IMR-90 (cell line): Measurements from ENCODE around the gene TMEM235. TPM values are rescaled to one million over a fixed set of nuclear protein-coding genes. Genes with fewer than 3 reads are reported as not detected.

Experiments used
- ATAC-seq: fragments of 200-7000 bp; cut with Tn5 transposase; 2 replicates; pipeline ENCODE4 v1.9.1; 2020; ENCODE audit warnings: low read depth, mild to moderate bottlenecking, moderate library complexity
- BruUV-seq: library from RNA; stranded (reverse); fragments of 400-500 nt; replicated peaks from 2 replicates; lab custom pipeline; 2021; lab: Mats Ljungman, UMichigan
- CTCF ChIA-PET: fragments of 300-600 bp; formaldehyde crosslinking; extraction: SDS; loops from one replicate; lab custom pipeline; 2021; ENCODE audit warnings: antibody characterized with exemption; lab: Yijun Ruan, JAX
- POLR2A ChIA-PET: fragments of 300-600 bp; sonication (Branson Sonifier 250); formaldehyde crosslinking; loops from one replicate; lab custom pipeline; 2022; ENCODE audit warnings: antibody characterized with exemption; ENCODE audit not compliant: unreplicated experiment; lab: Charles Lee
- DNase-seq: peaks from one replicate; pipeline ENCODE4 v3.0.0; 2013
- H2AFZ ChIP-seq: replicated peaks from 2 replicates; pipeline ENCODE3; 2013; ENCODE audit warnings: low read length, mild to moderate bottlenecking; ENCODE audit not compliant: poor library complexity
- H2AK5ac ChIP-seq: 2 replicates; pipeline ENCODE4 v1.6.1; 2013; ENCODE audit warnings: low read depth, low read length, inconsistent platforms
- H2AK9ac ChIP-seq: replicated peaks from 2 replicates; pipeline ENCODE3; 2013; ENCODE audit warnings: mild to moderate bottlenecking, low read depth, low read length, moderate library complexity; ENCODE audit not compliant: poor library complexity
- H2BK120ac ChIP-seq: 2 replicates; pipeline ENCODE4 v1.6.1; 2013; ENCODE audit warnings: low read depth, low read length, inconsistent platforms
- H2BK15ac ChIP-seq: 3 replicates; pipeline ENCODE4 v1.6.1; 2013; ENCODE audit warnings: low read depth, low read length, inconsistent platforms
- H2BK20ac ChIP-seq: 2 replicates; pipeline ENCODE4 v1.6.1; 2013; ENCODE audit warnings: low read depth, mild to moderate bottlenecking, inconsistent platforms, low read length, moderate library complexity
- H2BK5ac ChIP-seq: 2 replicates; pipeline ENCODE4 v1.6.1; 2013; ENCODE audit warnings: mild to moderate bottlenecking, low read depth, low read length, inconsistent platforms; ENCODE audit not compliant: poor library complexity, severe bottlenecking
- H3K14ac ChIP-seq: replicated peaks from 2 replicates; pipeline ENCODE4 v1.6.1; 2013; ENCODE audit warnings: low read depth, low read length, inconsistent platforms
- H3K18ac ChIP-seq: 2 replicates; pipeline ENCODE4 v1.6.1; 2013; ENCODE audit warnings: low read depth, low read length, control low read depth
- H3K23ac ChIP-seq: 2 replicates; pipeline ENCODE4 v1.6.1; 2013; ENCODE audit warnings: low read depth, low read length, inconsistent platforms
- H3K27ac ChIP-seq: 2 replicates; pipeline ENCODE4 v1.5.1; 2013; ENCODE audit warnings: mild to moderate bottlenecking, control low read depth, low read length; ENCODE audit not compliant: insufficient read depth
- H3K27me3 ChIP-seq: 2 replicates; pipeline ENCODE4 v1.6.1; 2013; ENCODE audit warnings: low read length; ENCODE audit not compliant: control insufficient read depth, insufficient read depth
- H3K36me3 ChIP-seq: 2 replicates; pipeline ENCODE4 v1.6.1; 2013; ENCODE audit warnings: low read length, mixed read lengths; ENCODE audit not compliant: control insufficient read depth, insufficient read depth
- H3K4ac ChIP-seq: 2 replicates; pipeline ENCODE4 v1.6.1; 2013; ENCODE audit warnings: low read depth, low read length, inconsistent platforms
- H3K4me1 ChIP-seq: 2 replicates; pipeline ENCODE4 v1.6.1; 2013; ENCODE audit warnings: low read length, mixed read lengths; ENCODE audit not compliant: control insufficient read depth, insufficient read depth
- H3K4me2 ChIP-seq: 2 replicates; pipeline ENCODE4 v1.6.1; 2013; ENCODE audit warnings: low read depth, mild to moderate bottlenecking, control low read depth, low read length, moderate library complexity
- H3K4me3 ChIP-seq: 2 replicates; pipeline ENCODE4 v1.5.1; 2013; ENCODE audit warnings: low read depth, mild to moderate bottlenecking, control low read depth, low read length, moderate library complexity; ENCODE audit not compliant: insufficient read depth
- H3K56ac ChIP-seq: 2 replicates; pipeline ENCODE4 v1.6.1; 2013; ENCODE audit warnings: low read length, inconsistent platforms; ENCODE audit not compliant: insufficient read depth; ENCODE audit errors: extremely low read depth
- H3K79me1 ChIP-seq, 2 experiments: 2 replicates each; pipeline ENCODE4 v1.6.1; 2013; ENCODE audit warnings: low read length in 2 of 2, inconsistent platforms in 1 of 2, low read depth in 1 of 2
- H3K9ac ChIP-seq: 2 replicates; pipeline ENCODE4 v1.6.1; 2013; ENCODE audit warnings: low read depth, low read length, control low read depth
- H3K9me1 ChIP-seq: 2 replicates; pipeline ENCODE4 v1.6.1; 2013; ENCODE audit warnings: low read length, inconsistent platforms; ENCODE audit not compliant: insufficient read depth
- H3K9me3 ChIP-seq: 2 replicates; pipeline ENCODE4 v1.6.1; 2013; ENCODE audit warnings: low read length; ENCODE audit not compliant: control insufficient read depth, insufficient read depth
- H4K20me1 ChIP-seq: 2 replicates; pipeline ENCODE4 v1.6.1; 2013; ENCODE audit warnings: low read length, inconsistent platforms; ENCODE audit not compliant: insufficient read depth
- H4K5ac ChIP-seq: 2 replicates; pipeline ENCODE4 v1.6.1; 2013; ENCODE audit warnings: mild to moderate bottlenecking, low read depth, low read length, control low read depth
- H4K8ac ChIP-seq, 2 experiments: 2 replicates each; pipeline ENCODE4 v1.6.1; 2013; ENCODE audit warnings: low read depth in 2 of 2, low read length in 2 of 2, control low read depth in 1 of 2, inconsistent platforms in 1 of 2
- H4K91ac ChIP-seq: 2 replicates; pipeline ENCODE4 v1.6.1; 2013; ENCODE audit warnings: low read depth, low read length, inconsistent platforms; ENCODE audit not compliant: insufficient read depth
- CEBPB ChIP-seq: IDR thresholded peaks from 2 replicates; pipeline ENCODE4 v1.6.1; 2012; ENCODE audit warnings: low read depth, low read length, improper control_type of control experiment
- CHD1 ChIP-seq: IDR thresholded peaks from 2 replicates; pipeline ENCODE4 v1.6.1; 2012; ENCODE audit warnings: low read depth, low read length, improper control_type of control experiment
- MAFK ChIP-seq: IDR thresholded peaks from 2 replicates; pipeline ENCODE4 v1.6.1; 2012; ENCODE audit warnings: low read depth, low read length, improper control_type of control experiment
- NFE2L2 ChIP-seq: fragments of 150-350 bp; IDR thresholded peaks from 2 replicates; pipeline ENCODE4 v1.6.1; 2016; ENCODE audit warnings: low read depth, mild to moderate bottlenecking, low read length
- POLR2A ChIP-seq: IDR thresholded peaks from 2 replicates; pipeline ENCODE4 v1.6.1; 2012; ENCODE audit warnings: mild to moderate bottlenecking, low read depth, low read length
- RAD21 ChIP-seq: IDR thresholded peaks from 2 replicates; pipeline ENCODE4 v1.6.1; 2012; ENCODE audit warnings: low read length, improper control_type of control experiment
- RFX5 ChIP-seq: IDR thresholded peaks from 2 replicates; pipeline ENCODE4 v1.8.0; 2012; ENCODE audit warnings: low read depth, mild to moderate bottlenecking, low read length, moderate library complexity
- SMC3 ChIP-seq: fragments of 150-350 bp; IDR thresholded peaks from 2 replicates; pipeline ENCODE4 v1.6.1; 2016; ENCODE audit warnings: low read depth, mild to moderate bottlenecking, antibody characterized with exemption, low read length, moderate library complexity
- USF2 ChIP-seq: fragments of 150-350 bp; IDR thresholded peaks from 2 replicates; pipeline ENCODE4 v1.6.1; 2017; ENCODE audit warnings: mild to moderate bottlenecking, antibody characterized with exemption, low read length, low read depth
- WGBS, 2 experiments: methylation state at CpG; one replicate each; pipeline versions ENCODE4 v1.1.5 to v1.1.7; 2013; ENCODE audit warnings: missing lambda C conversion rate in 2 of 2; ENCODE audit not compliant: insufficient read length in 1 of 2; ENCODE audit errors: extremely low coverage in 2 of 2; 5-methylcytosine and 5-hydroxymethylcytosine counted together
- dilution Hi-C: fragments of 300-500 bp; cut with HindIII; formaldehyde crosslinking; loops from one replicate; pipeline ENCODE4 v1.14.3; 2018; ENCODE audit warnings: low sequenced_read_pairs; ENCODE audit not compliant: unreplicated experiment
- in situ Hi-C: fragments of 300-500 bp; cut with MboI; formaldehyde crosslinking; loops from 3 replicates; pipeline ENCODE4 v1.14.3; 2019; ENCODE audit warnings: low sequenced_read_pairs, inconsistent platforms, mixed read lengths
- intact Hi-C: fragments of 100-400 bp; cut with micrococcal nuclease; formaldehyde crosslinking; loops from 2 replicates; pipeline ENCODE4 v1.10.0; 2022
- polyA plus RNA-seq, 3 experiments: library from polyadenylated mRNA; depleted of rRNA; stranded (reverse); fragments of >200 nt; gene quantifications; 2 replicates each; pipeline ENCODE4 v1.2.3, GENCODE V29; 2012; ENCODE audit warnings: low replicate concordance in 1 of 3
- total RNA-seq: library from RNA; depleted of rRNA; stranded (reverse); fragments of >200 nt; gene quantifications from 2 replicates; pipeline ENCODE4 v1.2.3, GENCODE V29; 2012

TMEM235 gene
- total and polyA plus RNA-seq, 2 of the 4 experiments (the other 2 are of a cell fraction) = not detected

GRCh38 chr17:78233678-78234077, 2.2 kb downstream of the TMEM235 start:
- H4K5ac ChIP-seq = no peak overlapping the region
- no peaks in the 10 kb centered on the region for H3K9me3 ChIP-seq
- no peak overlapping the region for H4K8ac ChIP-seq
- H2AFZ ChIP-seq = no peak overlapping the region
- WGBS, 2 experiments = 86% methylated on average over 2 of the region's 10 CpGs; no CpG with 5 or more reads in 1 of the 2 experiments
- no peaks in the 10 kb centered on the region for H3K79me1 ChIP-seq
- H2AK9ac ChIP-seq = no peak overlapping the region
- DNase-seq (no peak), ATAC-seq (no peak)
- H3K4me3 ChIP-seq = no peak overlapping the region
- no peak overlapping the region for H3K4me2 ChIP-seq
- CTCF ChIA-PET = no interaction called here
- H2BK120ac ChIP-seq = no peak overlapping the region
- no peaks in the 10 kb centered on the region for H4K20me1 ChIP-seq
- peaks cover 44% of the 10 kb centered on the region for H3K27me3 ChIP-seq
- no peak overlapping the region for H2AK5ac ChIP-seq
- H3K4ac ChIP-seq = no peak overlapping the region
- no peaks in the 10 kb centered on the region for H3K36me3 ChIP-seq
- H2BK15ac ChIP-seq = no peak overlapping the region
- POLR2A ChIA-PET = interaction anchor here (0.6 kb wide), 1 partner anchor 40 kb away, joined by 3 read pairs; no protein-coding TSS in a partner anchor
- intact Hi-C loops (no loop called here), dilution Hi-C loops (no loop called here), in situ Hi-C loops (no loop called here)
- H3K56ac ChIP-seq = no peak overlapping the region
- H3K9ac ChIP-seq = no peak overlapping the region
- no peak overlapping the region for H2BK20ac ChIP-seq
- TF ChIP-seq POLR2A (no peak), RAD21 (no peak), SMC3 (no peak), RFX5 (no peak), NFE2L2 (no peak), CEBPB (no peak), CHD1 (no peak), MAFK (no peak), USF2 (no peak)
- no TSS peak for BruUV-seq
- H3K14ac ChIP-seq = no peak overlapping the region
- no peak overlapping the region for H3K23ac ChIP-seq
- H3K9me1 ChIP-seq = no peaks in the 10 kb centered on the region
- no peak overlapping the region for H2BK5ac ChIP-seq
- no peaks in the 10 kb centered on the region for H3K4me1 ChIP-seq
- no peak overlapping the region for H3K27ac ChIP-seq
- no peak overlapping the region for H4K91ac ChIP-seq
- H3K18ac ChIP-seq = no peak overlapping the region
